HepG2 (cell line): ENCODE data around the gene CARMIL3. TPM values are rescaled to one million over a fixed set of nuclear protein-coding genes. Genes with fewer than 3 reads are reported as not detected.
A peak's percentile ranks its signal among the peaks of the same experiment; 100 is the strongest.

ENCODE experiments used
- ARNT2 ChIP-seq: sonication (generic); formaldehyde crosslinking; IDR thresholded peaks from 2 replicates; pipeline ENCODE4 v1.8.0; 2022; ENCODE audit warnings: mild to moderate bottlenecking, low read depth, missing genetic modification reagents, moderate library complexity
- EP300 ChIP-seq, 3 experiments: sonication (generic) in 1 of 3; formaldehyde crosslinking in 1 of 3; IDR thresholded peaks; 2 replicates each; pipeline versions ENCODE4 v1.5.1 to v1.6.1; 2011 to 2020; ENCODE audit warnings: low read depth in 2 of 3, low read length in 2 of 3, borderline replicate concordance in 1 of 3, improper control_type of control experiment in 1 of 3, mild to moderate bottlenecking in 1 of 3, missing genetic modification reagents in 1 of 3, moderate library complexity in 1 of 3
- GABPA ChIP-seq, 2 experiments: IDR thresholded peaks; 2 replicates each; pipeline ENCODE4 v1.6.1; 2011 to 2016; ENCODE audit warnings: low read depth in 2 of 2, low read length in 1 of 2, missing biosample characterization in 1 of 2, missing genetic modification characterization in 1 of 2
- HIC2 ChIP-seq: sonication (generic); formaldehyde crosslinking; IDR thresholded peaks from 2 replicates; pipeline ENCODE4 v1.9.0; 2022; ENCODE audit warnings: low read depth, missing genetic modification reagents
- HMG20A ChIP-seq: IDR thresholded peaks from 2 replicates; pipeline ENCODE4 v1.6.1; 2016; ENCODE audit warnings: borderline replicate concordance
- MIXL1 ChIP-seq: IDR thresholded peaks from 2 replicates; pipeline ENCODE4 v1.6.1; 2016
- POLR2AphosphoS5 ChIP-seq: IDR thresholded peaks from 2 replicates; pipeline ENCODE4 v1.6.1; 2012; ENCODE audit warnings: low read depth, low read length
- RBM22 ChIP-seq: fragments of 200-400 bp; formaldehyde crosslinking; optimal IDR thresholded peaks from 2 replicates; pipeline ENCODE3; 2017; ENCODE audit warnings: mild to moderate bottlenecking, low read length, moderate library complexity
- RNF2 ChIP-seq: fragments of 450-650 bp; conservative IDR thresholded peaks from 2 replicates; pipeline ENCODE4 v1.6.1; 2016; ENCODE audit warnings: low read depth
- RORA ChIP-seq: sonication (generic); formaldehyde crosslinking; IDR thresholded peaks from 2 replicates; pipeline ENCODE4 v1.5.0; 2020; ENCODE audit warnings: mild to moderate bottlenecking, missing genetic modification reagents, moderate library complexity
- SMARCE1 ChIP-seq: fragments of 450-650 bp; IDR thresholded peaks from 2 replicates; pipeline ENCODE4 v1.6.1; 2017; ENCODE audit warnings: borderline replicate concordance
- TFE3 ChIP-seq: IDR thresholded peaks from 2 replicates; pipeline ENCODE4 v1.6.1; 2016
- TMF1 ChIP-seq: sonication (generic); formaldehyde crosslinking; IDR thresholded peaks from 2 replicates; pipeline ENCODE4 v1.8.1; 2022; ENCODE audit warnings: low read depth, missing genetic modification reagents
- TP53 ChIP-seq: sonication (generic); formaldehyde crosslinking; conservative IDR thresholded peaks from 2 replicates; pipeline ENCODE4 v1.4.0; 2020; ENCODE audit warnings: missing genetic modification reagents
- U2AF1 ChIP-seq: fragments of 200-400 bp; formaldehyde crosslinking; optimal IDR thresholded peaks from 2 replicates; pipeline ENCODE3; 2017; ENCODE audit warnings: mild to moderate bottlenecking, low read depth, low read length
- ZFP36L1 ChIP-seq: sonication (generic); formaldehyde crosslinking; IDR thresholded peaks from 2 replicates; pipeline ENCODE4 v1.8.0; 2022; ENCODE audit warnings: mild to moderate bottlenecking, missing genetic modification reagents, moderate library complexity
- ZFP90 ChIP-seq: sonication (generic); formaldehyde crosslinking; IDR thresholded peaks from 2 replicates; pipeline ENCODE4 v1.8.0; 2022; ENCODE audit warnings: missing genetic modification reagents, mild to moderate bottlenecking, inconsistent platforms, borderline replicate concordance
- ZNF3 ChIP-seq: IDR thresholded peaks from 2 replicates; pipeline ENCODE4 v1.7.0; 2017; ENCODE audit warnings: inconsistent platforms
- ZNF317 ChIP-seq: sonication (generic); formaldehyde crosslinking; IDR thresholded peaks from 2 replicates; pipeline ENCODE4 v1.5.0; 2020; ENCODE audit warnings: mild to moderate bottlenecking, missing genetic modification reagents
- ZNF337 ChIP-seq: sonication (generic); formaldehyde crosslinking; IDR thresholded peaks from 2 replicates; pipeline ENCODE4 v1.5.1; 2020; ENCODE audit warnings: missing genetic modification reagents, low read depth, mild to moderate bottlenecking, borderline replicate concordance
- ZNF33B ChIP-seq: sonication (generic); formaldehyde crosslinking; IDR thresholded peaks from 2 replicates; pipeline ENCODE4 v1.5.1; 2020; ENCODE audit warnings: mild to moderate bottlenecking, missing genetic modification reagents
- ZNF432 ChIP-seq: sonication (generic); formaldehyde crosslinking; IDR thresholded peaks from 2 replicates; pipeline ENCODE4 v1.5.0; 2020; ENCODE audit warnings: missing genetic modification reagents, mild to moderate bottlenecking, borderline replicate concordance
- ZNF550 ChIP-seq: sonication (generic); formaldehyde crosslinking; IDR thresholded peaks from 2 replicates; pipeline ENCODE4 v1.4.0; 2020; ENCODE audit warnings: mild to moderate bottlenecking, missing genetic modification reagents, borderline replicate concordance
- ZNF557 ChIP-seq: sonication (generic); formaldehyde crosslinking; IDR thresholded peaks from 2 replicates; pipeline ENCODE4 v1.4.0; 2020; ENCODE audit warnings: missing genetic modification reagents
- ZNF652 ChIP-seq: IDR thresholded peaks from 2 replicates; pipeline ENCODE4 v1.6.1; 2016; ENCODE audit warnings: low read depth, borderline replicate concordance
- ZNF768 ChIP-seq: sonication (generic); formaldehyde crosslinking; IDR thresholded peaks from 2 replicates; pipeline ENCODE4 v1.4.0; 2020; ENCODE audit warnings: missing genetic modification reagents
- polyA plus RNA-seq, 8 experiments: library from polyadenylated mRNA; depleted of rRNA in 3 of 8; stranded (reverse) in 7 of 8; unstranded in 1 of 8; fragments of >200 nt; fragmentation: Illumina TruSeq in 4 of 8; extraction: Trizol in 4 of 8; gene quantifications; 2 replicates each; pipeline versions ENCODE4 v1.2.1 to v1.2.3, GENCODE V29; 2011 to 2016; ENCODE audit warnings: low read depth in 4 of 8, missing spikeins in 1 of 8, mixed read lengths in 1 of 8; ENCODE audit not compliant: insufficient read depth in 1 of 8
- total RNA-seq, 5 experiments: library from RNA; depleted of rRNA; stranded (reverse); fragments of >200 nt; fragmentation: Illumina TruSeq; extraction: Trizol; gene quantifications; 2 replicates each; pipeline ENCODE4 v1.2.3, GENCODE V29; 2016; ENCODE audit warnings: low read depth in 1 of 5

Gene CARMIL3
- total and polyA plus RNA-seq, 2 of the 13 experiments (the other 11 are each of a cell fraction or from before 2014, with no cell fraction given), result 0.27 to 0.55 TPM

GRCh38 chr14:24093901-24094840 lies 42.4 kb downstream of the CARMIL3 start, which contains the start of gene PCK2 (continued):
- TF ChIP-seq ZNF432 (CRISPR knock-in tag) (no peak), ZNF550 (peak; percentile 70; the same call in 1 of the 2 replicates), POLR2AphosphoS5 (peak; percentile 100), TMF1 (CRISPR knock-in tag) (peak; percentile 99), HIC2 (CRISPR knock-in tag) (peak; percentile 98; the same call in 1 of the 2 replicates), ZNF337 (CRISPR knock-in tag) (peak; percentile 94), EP300 (IDR thresholded peaks at IDR 0.05; ENCODE audit: low read depth in 2 of 2, low read length in 2 of 2) (peak; percentile 23 to 86; a peak in 3 of 4 replicates), EP300 (CRISPR knock-in tag; IDR thresholded peaks at IDR 0.05; ENCODE audit: borderline replicate concordance) (peak; percentile 73), ZNF317 (CRISPR knock-in tag) (peak; percentile 86), RNF2 (no peak; the same call in 1 of the 2 replicates), RORA (CRISPR knock-in tag) (no peak), ZNF3 (CRISPR knock-in tag) (peak; percentile 68; the same call in 1 of the 2 replicates), TFE3 (peak; percentile 79), GABPA (IDR thresholded peaks at IDR 0.05; ENCODE audit: low read depth, low read length) (no peak), GABPA (CRISPR knock-in tag; IDR thresholded peaks at IDR 0.05; ENCODE audit: low read depth) (no peak), U2AF1 (no peak), ZNF557 (peak; percentile 80), MIXL1 (CRISPR knock-in tag) (peak; percentile 71; the same call in 1 of the 2 replicates), ZNF33B (CRISPR knock-in tag) (peak; percentile 93), RBM22 (peak; percentile 94), ZFP90 (CRISPR knock-in tag) (peak; percentile 96), HMG20A (peak; percentile 47; the same call in 1 of the 2 replicates), ARNT2 (CRISPR knock-in tag) (peak; percentile 100), TP53 (peak; percentile 91; the same call in 1 of the 2 replicates), ZNF768 (peak; percentile 89), ZFP36L1 (CRISPR knock-in tag) (no peak), SMARCE1 (no peak), ZNF652 (CRISPR knock-in tag) (peak; percentile 38)
